DOHH2 (cell line): ENCODE measurements around the gene PROS1.

Experiments used
- H3F3A ChIP-seq: fragments of 200-600 bp; sonication (generic), shearing (Covaris generic); 2 replicates; pipeline ENCODE4 v1.6.0; 2016; ENCODE audit warnings: antibody characterized with exemption, mild to moderate bottlenecking; ENCODE audit not compliant: control insufficient read depth, insufficient read depth
- H3K27ac ChIP-seq: fragments of 200-600 bp; sonication (generic); 2 replicates; pipeline ENCODE4 v1.5.1; 2014; ENCODE audit warnings: low read depth, mild to moderate bottlenecking, low read length, moderate library complexity
- H3K27me3 ChIP-seq: fragments of 200-600 bp; sonication (generic); 2 replicates; pipeline ENCODE4 v1.6.1; 2014; ENCODE audit warnings: mild to moderate bottlenecking, low read length, mixed read lengths; ENCODE audit not compliant: control insufficient read depth
- H3K36me3 ChIP-seq: fragments of 200-600 bp; sonication (generic); 2 replicates; pipeline ENCODE4 v1.6.1; 2014; ENCODE audit warnings: mild to moderate bottlenecking, low read length, moderate library complexity, mixed read lengths; ENCODE audit not compliant: control insufficient read depth
- H3K4me1 ChIP-seq: fragments of 200-600 bp; sonication (generic); 2 replicates; pipeline ENCODE4 v1.6.1; 2014; ENCODE audit warnings: mild to moderate bottlenecking, low read length, mixed read lengths; ENCODE audit not compliant: control insufficient read depth
- H3K4me2 ChIP-seq: fragments of 200-600 bp; sonication (generic); 2 replicates; pipeline ENCODE4 v1.6.0; 2014; ENCODE audit warnings: mild to moderate bottlenecking, low read length, moderate library complexity
- H3K4me3 ChIP-seq: fragments of 200-600 bp; sonication (generic); 2 replicates; pipeline ENCODE4 v1.5.1; 2014; ENCODE audit warnings: mild to moderate bottlenecking, low read length, mixed read lengths
- H3K79me2 ChIP-seq: fragments of 200-600 bp; sonication (generic); 2 replicates; pipeline ENCODE4 v1.6.1; 2014; ENCODE audit warnings: mild to moderate bottlenecking, low read length, mixed read lengths; ENCODE audit not compliant: control insufficient read depth
- H3K9me2 ChIP-seq: fragments of 200-600 bp; sonication (generic); replicated peaks from 2 replicates; pipeline ENCODE4 v1.6.1; 2014; ENCODE audit warnings: mild to moderate bottlenecking, low read length, mixed read lengths; ENCODE audit not compliant: control insufficient read depth
- H3K9me3 ChIP-seq: fragments of 200-600 bp; sonication (generic); 2 replicates; pipeline ENCODE4 v1.6.1; 2014; ENCODE audit warnings: antibody characterized with exemption, low read length, mixed read lengths; ENCODE audit not compliant: control insufficient read depth, insufficient read depth
- H4K20me1 ChIP-seq: fragments of 200-600 bp; sonication (generic); 2 replicates; pipeline ENCODE4 v1.6.0; 2014; ENCODE audit warnings: low read depth, mild to moderate bottlenecking, antibody characterized with exemption, low read length, moderate library complexity; ENCODE audit not compliant: control insufficient read depth, insufficient read depth
- EZH2phosphoT487 ChIP-seq: fragments of 200-600 bp; sonication (generic); IDR thresholded peaks from 2 replicates; pipeline ENCODE4 v1.6.1; 2017; ENCODE audit warnings: borderline replicate concordance, mild to moderate bottlenecking, antibody characterized with exemption, low read length, moderate library complexity, mixed read lengths
- TF ChIP-seq, protein P1 (sequence below): fragments of 200-600 bp; sonication (generic); IDR thresholded peaks from one replicate; pipeline ENCODE4 v1.5.1; 2014; ENCODE audit warnings: antibody characterized with exemption, mild to moderate bottlenecking, low read depth, low read length; ENCODE audit not compliant: poor library complexity, severe bottlenecking

Gene PROS1

DNA sequence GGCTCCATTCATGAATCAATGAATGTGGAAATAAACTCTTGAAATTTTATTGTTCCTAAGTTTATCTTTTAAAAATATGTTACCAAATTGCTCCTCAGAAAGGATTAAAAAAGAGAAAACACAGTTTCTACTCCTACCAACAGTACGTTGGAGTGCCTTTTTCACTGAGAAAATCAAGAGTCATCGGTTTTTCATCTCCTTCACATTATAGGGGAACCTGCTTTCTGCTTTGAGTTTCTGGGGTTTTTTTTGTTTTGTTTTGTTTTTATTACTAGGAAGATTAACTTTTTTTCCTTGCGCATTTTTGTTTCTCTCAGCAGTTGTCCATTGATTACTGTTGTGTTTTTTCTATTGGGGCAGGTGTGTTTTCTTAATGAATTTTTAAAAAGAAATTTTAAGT lies 9.7 kb upstream of the PROS1 start:
- Histone ChIP-seq H3K27me3 (no peaks in the 10 kb centered on the region), H3K4me3 (no peak overlapping the region), H3K27ac (no peak overlapping the region), H3K79me2 (peaks cover 39% of the 10 kb centered on the region), H3K4me1 (peaks cover 19% of the 10 kb centered on the region), H3K36me3 (no peaks in the 10 kb centered on the region), H3K9me2 (no peaks in the 10 kb centered on the region), H3K9me3 (no peaks in the 10 kb centered on the region), H4K20me1 (no peaks in the 10 kb centered on the region), H3F3A (no peaks in the 10 kb centered on the region), H3K4me2 (no peak overlapping the region)
- TF ChIP-seq EZH2phosphoT487 = no peak
- TF ChIP-seq, protein P1, sequence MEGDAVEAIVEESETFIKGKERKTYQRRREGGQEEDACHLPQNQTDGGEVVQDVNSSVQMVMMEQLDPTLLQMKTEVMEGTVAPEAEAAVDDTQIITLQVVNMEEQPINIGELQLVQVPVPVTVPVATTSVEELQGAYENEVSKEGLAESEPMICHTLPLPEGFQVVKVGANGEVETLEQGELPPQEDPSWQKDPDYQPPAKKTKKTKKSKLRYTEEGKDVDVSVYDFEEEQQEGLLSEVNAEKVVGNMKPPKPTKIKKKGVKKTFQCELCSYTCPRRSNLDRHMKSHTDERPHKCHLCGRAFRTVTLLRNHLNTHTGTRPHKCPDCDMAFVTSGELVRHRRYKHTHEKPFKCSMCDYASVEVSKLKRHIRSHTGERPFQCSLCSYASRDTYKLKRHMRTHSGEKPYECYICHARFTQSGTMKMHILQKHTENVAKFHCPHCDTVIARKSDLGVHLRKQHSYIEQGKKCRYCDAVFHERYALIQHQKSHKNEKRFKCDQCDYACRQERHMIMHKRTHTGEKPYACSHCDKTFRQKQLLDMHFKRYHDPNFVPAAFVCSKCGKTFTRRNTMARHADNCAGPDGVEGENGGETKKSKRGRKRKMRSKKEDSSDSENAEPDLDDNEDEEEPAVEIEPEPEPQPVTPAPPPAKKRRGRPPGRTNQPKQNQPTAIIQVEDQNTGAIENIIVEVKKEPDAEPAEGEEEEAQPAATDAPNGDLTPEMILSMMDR = no peak

DNA sequence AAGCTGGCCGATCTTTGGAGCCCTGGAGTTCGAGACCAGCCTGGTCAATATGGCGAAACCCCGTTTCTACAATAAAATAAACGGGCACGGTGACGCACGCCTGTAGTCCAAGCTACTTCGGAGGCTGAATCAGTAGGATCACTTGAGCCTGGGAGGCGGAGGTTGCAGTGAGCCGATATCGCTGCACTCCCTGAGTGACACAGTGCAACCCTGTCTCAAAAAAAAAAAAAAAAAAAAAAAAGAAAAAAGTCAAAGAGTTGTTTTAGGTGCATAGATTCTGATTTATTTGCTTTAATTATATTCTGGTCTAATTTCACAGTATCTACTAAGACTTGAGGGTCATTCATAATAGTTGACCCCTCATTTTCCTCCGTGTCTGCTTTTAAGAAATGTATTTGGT lies 8.0 kb upstream of the PROS1 start:
- Histone ChIP-seq H3K4me1 (peaks cover 19% of the 10 kb centered on the region), H3K4me2 (peak overlapping the region; percentile 78), H3K27ac (no peak overlapping the region), H3F3A (no peaks in the 10 kb centered on the region), H3K79me2 (peaks cover 39% of the 10 kb centered on the region), H4K20me1 (no peaks in the 10 kb centered on the region), H3K9me3 (no peaks in the 10 kb centered on the region), H3K4me3 (peak overlapping the region; percentile 82; the same call in 1 of the 2 replicates), H3K36me3 (no peaks in the 10 kb centered on the region), H3K27me3 (no peaks in the 10 kb centered on the region), H3K9me2 (no peaks in the 10 kb centered on the region)
- TF ChIP-seq, protein P1 = no peak

DNA sequence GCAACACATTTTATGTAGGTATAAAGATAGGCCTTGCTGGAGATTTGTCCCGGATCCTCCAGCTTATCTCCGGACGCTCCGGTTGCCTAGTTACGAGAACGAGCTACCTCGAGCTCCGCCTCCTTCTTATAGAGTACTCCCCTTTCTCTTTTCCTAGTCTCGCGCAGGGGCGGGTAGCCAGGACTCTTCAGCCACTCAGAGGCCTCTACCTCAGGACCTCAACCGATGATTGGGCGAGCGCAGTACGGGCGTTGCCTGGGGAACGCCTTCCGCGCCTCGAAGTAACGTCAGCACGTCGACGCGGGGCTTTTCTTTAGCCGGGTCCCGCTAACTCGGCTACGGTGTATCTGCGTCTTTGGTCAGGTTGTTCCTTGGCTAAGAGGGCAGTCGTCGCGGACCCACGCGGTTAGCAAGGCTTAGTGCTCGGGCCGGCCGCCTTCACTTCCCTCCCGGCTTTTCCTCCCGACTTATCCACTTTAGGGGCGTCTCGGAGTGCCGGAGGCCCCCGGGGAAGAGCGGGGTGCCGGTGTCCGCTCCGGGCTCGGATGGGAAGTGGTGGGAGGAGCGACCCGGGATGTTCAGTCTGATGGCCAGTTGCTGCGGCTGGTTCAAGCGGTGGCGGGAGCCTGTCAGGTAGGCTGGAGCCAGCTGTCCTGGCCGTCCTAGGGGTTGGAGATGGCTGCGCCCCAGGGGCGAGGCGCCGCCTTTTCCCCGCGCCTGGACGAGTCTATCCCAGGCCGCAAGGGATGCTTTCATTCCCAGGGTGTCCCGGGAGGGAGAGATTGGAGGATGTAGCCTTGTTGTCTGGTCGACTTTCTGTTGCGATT lies 6.4 kb upstream of the PROS1 start, which contains the start of gene ARL13B:
Gene ARL13B (plus strand): TSS at position 306 of the 827 bp plus-strand sequence. CDS start 269 bp downstream, at position 575.
- Histone ChIP-seq H3K9me3 (no peaks in the 10 kb centered on the region), H3K4me2 (peak within 1 kb of the TSS; percentile 78), H3K79me2 (peaks cover 34% of the 10 kb centered on the region), H3K9me2 (no peaks in the 10 kb centered on the region), H3K36me3 (no peaks in the 10 kb centered on the region), H3F3A (no peaks in the 10 kb centered on the region), H4K20me1 (no peaks in the 10 kb centered on the region), H3K4me1 (peaks cover 19% of the 10 kb centered on the region), H3K4me3 (peak within 1 kb of the TSS; percentile 82), H3K27me3 (no peaks in the 10 kb centered on the region), H3K27ac (peak within 1 kb of the TSS; percentile 14)
- no peak for TF ChIP-seq EZH2phosphoT487
- TF ChIP-seq, protein P1 = no peak
